Thyroid gland (tissue), 4 donors: ENCODE data around the gene RAD18.

Source experiments
- POLR2A ChIP-seq, 2 donors: fragments of 450-650 bp; IDR thresholded peaks; one replicate each; pipeline ENCODE4 v1.6.1; 2017; ENCODE audit warnings: antibody characterized with exemption in 2 of 2, mild to moderate bottlenecking in 2 of 2, moderate library complexity in 1 of 2
- TF ChIP-seq, protein P1 (sequence below), 6 experiments: fragments of 200-600 bp in 3 of 6; fragments of 450-650 bp in 3 of 6; sonication (generic) in 3 of 6; IDR thresholded peaks; one replicate each; pipeline ENCODE4 v1.5.1; 2016 to 2019; ENCODE audit warnings: antibody characterized with exemption in 6 of 6, mild to moderate bottlenecking in 2 of 6, inconsistent platforms in 1 of 6, moderate library complexity in 1 of 6

DNA sequence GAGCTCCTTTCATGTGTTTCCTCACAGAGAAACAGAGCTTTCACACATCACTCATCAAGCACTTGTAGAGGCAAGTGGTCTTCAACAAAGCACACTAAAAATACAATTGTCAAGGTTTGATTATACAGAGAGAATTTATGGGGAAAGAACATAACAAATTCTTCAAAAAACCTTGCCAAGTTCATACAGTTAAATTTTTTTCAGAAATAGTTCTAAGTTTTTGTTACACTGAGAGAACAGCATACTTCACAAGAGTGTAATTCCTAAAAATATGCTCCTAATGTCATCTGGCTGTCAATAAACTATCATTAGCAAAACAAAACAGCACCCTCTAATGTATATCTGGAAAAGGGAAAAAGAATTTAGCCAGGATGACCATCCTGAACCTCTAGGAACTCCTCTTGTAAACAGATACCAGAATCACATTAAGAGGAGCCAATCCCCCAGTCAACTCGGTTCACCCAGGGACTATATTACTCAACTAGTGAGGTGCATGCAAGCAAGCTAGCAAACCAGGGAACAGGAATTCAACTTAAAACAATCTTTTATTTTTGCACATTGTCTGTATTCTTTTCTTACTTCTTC, 63.3 kb downstream of the RAD18 start:
- TF ChIP-seq, protein P1, sequence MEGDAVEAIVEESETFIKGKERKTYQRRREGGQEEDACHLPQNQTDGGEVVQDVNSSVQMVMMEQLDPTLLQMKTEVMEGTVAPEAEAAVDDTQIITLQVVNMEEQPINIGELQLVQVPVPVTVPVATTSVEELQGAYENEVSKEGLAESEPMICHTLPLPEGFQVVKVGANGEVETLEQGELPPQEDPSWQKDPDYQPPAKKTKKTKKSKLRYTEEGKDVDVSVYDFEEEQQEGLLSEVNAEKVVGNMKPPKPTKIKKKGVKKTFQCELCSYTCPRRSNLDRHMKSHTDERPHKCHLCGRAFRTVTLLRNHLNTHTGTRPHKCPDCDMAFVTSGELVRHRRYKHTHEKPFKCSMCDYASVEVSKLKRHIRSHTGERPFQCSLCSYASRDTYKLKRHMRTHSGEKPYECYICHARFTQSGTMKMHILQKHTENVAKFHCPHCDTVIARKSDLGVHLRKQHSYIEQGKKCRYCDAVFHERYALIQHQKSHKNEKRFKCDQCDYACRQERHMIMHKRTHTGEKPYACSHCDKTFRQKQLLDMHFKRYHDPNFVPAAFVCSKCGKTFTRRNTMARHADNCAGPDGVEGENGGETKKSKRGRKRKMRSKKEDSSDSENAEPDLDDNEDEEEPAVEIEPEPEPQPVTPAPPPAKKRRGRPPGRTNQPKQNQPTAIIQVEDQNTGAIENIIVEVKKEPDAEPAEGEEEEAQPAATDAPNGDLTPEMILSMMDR (IDR thresholded peaks at IDR 0.05) = no peak
- TF ChIP-seq POLR2A (IDR thresholded peaks at IDR 0.05) = no peak
